ENCODE results near the gene GP1BB.

The GP1BB gene

GRCh38 chr22:19727310-19728150 is 4.2 kb downstream of the GP1BB start:
- DNase-seq: no peak

GRCh38 chr22:19728271-19728670 is 4.9 kb downstream of the GP1BB start:
- DNase-seq: no peak

GRCh38 chr22:19728836-19729235 is 5.5 kb downstream of the GP1BB start:
- DNase-seq: no peak

GRCh38 chr22:19729507-19729906 is 6.2 kb downstream of the GP1BB start:
- no peak for DNase-seq

- DNase-seq: no peak
These were observed 6.9 kb downstream of the GP1BB start for GRCh38 chr22:19730198-19730597.

- DNase-seq: peak; percentile 82 to 89
These were observed 7.5 kb downstream of the GP1BB start for GRCh38 chr22:19730655-19731360.

- no peak for DNase-seq
These were observed 8.2 kb downstream of the GP1BB start for GRCh38 chr22:19731361-19732135.

GRCh38 chr22:19732403-19733113 is 9.2 kb downstream of the GP1BB start:
- DNase-seq: no peak

- DNase-seq: no peak
These were observed 10.4 kb downstream of the GP1BB start for GRCh38 chr22:19733755-19734154.

- DNase-seq: no peak
These were observed 10.8 kb downstream of the GP1BB start for GRCh38 chr22:19734163-19734562.

- no peak for DNase-seq
These were observed 11.6 kb downstream of the GP1BB start for GRCh38 chr22:19734837-19735382.

- no peak for DNase-seq
These were observed 12.5 kb downstream of the GP1BB start for GRCh38 chr22:19735665-19736510.

- DNase-seq: no peak
These were observed 14.7 kb downstream of the GP1BB start for GRCh38 chr22:19737846-19738663.

- no peak for DNase-seq
These were observed 15.5 kb downstream of the GP1BB start for GRCh38 chr22:19738664-19739447.

- DNase-seq: no peak
These were observed 16.1 kb downstream of the GP1BB start for GRCh38 chr22:19739448-19739895.

- no peak for DNase-seq
These were observed 16.6 kb downstream of the GP1BB start for GRCh38 chr22:19739911-19740449.

GRCh38 chr22:19740586-19740985 is 17.2 kb downstream of the GP1BB start:
- DNase-seq: no peak

- DNase-seq: no peak
These were observed 17.7 kb downstream of the GP1BB start for GRCh38 chr22:19741053-19741452.
